GM12878 (cell line): ENCODE data around the gene KLF6.

Experiments used
- ASH2L ChIP-seq: fragments of 300-600, 200-600 bp; sonication (generic); IDR thresholded peaks from 2 replicates; pipeline ENCODE4 v1.6.1; 2017; ENCODE audit warnings: low read depth, mild to moderate bottlenecking, borderline replicate concordance
- ATF7 ChIP-seq: fragments of 450-650 bp; IDR thresholded peaks from 2 replicates; pipeline ENCODE4 v1.6.1; 2016; ENCODE audit warnings: low read depth, mild to moderate bottlenecking
- BCL11A ChIP-seq: IDR thresholded peaks from 2 replicates; pipeline ENCODE4 v1.6.1; 2011; ENCODE audit warnings: low read depth, low read length
- BHLHE40 ChIP-seq, 2 experiments: fragments of 450-650 bp in 1 of 2; IDR thresholded peaks; 2 replicates each; pipeline ENCODE4 v1.6.1; 2011 to 2017; ENCODE audit warnings: low read depth in 2 of 2, borderline replicate concordance in 1 of 2, improper control_type of control experiment in 1 of 2, low read length in 1 of 2, mild to moderate bottlenecking in 1 of 2
- CTCF ChIP-seq, 3 experiments: IDR thresholded peaks in 2 of 3; conservative IDR thresholded peaks in 1 of 3; 2 replicates each; pipeline ENCODE4 v1.5.1; 2011; ENCODE audit warnings: low read depth in 3 of 3, low read length in 3 of 3, mild to moderate bottlenecking in 3 of 3, control low read depth in 2 of 3, moderate library complexity in 2 of 3, inconsistent platforms in 1 of 3, mixed read lengths in 1 of 3; ENCODE audit not compliant: control insufficient read depth in 2 of 3, insufficient read depth in 1 of 3; ENCODE audit errors: extremely low read depth in 1 of 3
- E2F8 ChIP-seq: fragments of 450-650 bp; IDR thresholded peaks from 2 replicates; pipeline ENCODE4 v1.6.1; 2018; ENCODE audit warnings: mild to moderate bottlenecking, low read depth, moderate library complexity; ENCODE audit not compliant: partially characterized antibody
- EGR1 ChIP-seq, 2 experiments: IDR thresholded peaks; 1 replicate in 1 of 2; 2 replicates in 1 of 2; pipeline ENCODE4 v1.6.1; 2011 to 2012; ENCODE audit warnings: low read depth in 2 of 2, low read length in 2 of 2, borderline replicate concordance in 1 of 2, mild to moderate bottlenecking in 1 of 2, moderate library complexity in 1 of 2
- EZH2 ChIP-seq: IDR thresholded peaks from 2 replicates; pipeline ENCODE4 v1.6.1; 2012; ENCODE audit warnings: low read depth, mild to moderate bottlenecking, control low read depth, inconsistent platforms, low read length, borderline replicate concordance; ENCODE audit not compliant: control insufficient read depth
- FOXM1 ChIP-seq: IDR thresholded peaks from 2 replicates; pipeline ENCODE4 v1.6.1; 2012; ENCODE audit warnings: low read depth, mild to moderate bottlenecking, inconsistent platforms, low read length, moderate library complexity
- HDAC6 ChIP-seq: fragments of 200-600 bp; sonication (generic); IDR thresholded peaks from one replicate; pipeline ENCODE4 v1.8.0; 2017; ENCODE audit warnings: antibody characterized with exemption; ENCODE audit not compliant: unreplicated experiment
- NBN ChIP-seq: fragments of 450-650 bp; IDR thresholded peaks from 2 replicates; pipeline ENCODE4 v1.6.1; 2016
- POLR2A ChIP-seq: IDR thresholded peaks from 2 replicates; pipeline ENCODE4 v1.6.1; 2011; ENCODE audit warnings: low read depth, mild to moderate bottlenecking, low read length
- POLR2AphosphoS5 ChIP-seq: IDR thresholded peaks from 2 replicates; pipeline ENCODE4 v1.6.1; 2011; ENCODE audit warnings: mild to moderate bottlenecking, low read length, inconsistent platforms
- SREBF2 ChIP-seq: IDR thresholded peaks from 2 replicates; pipeline ENCODE4 v1.6.1; 2012; ENCODE audit warnings: mild to moderate bottlenecking, low read length

DNA sequence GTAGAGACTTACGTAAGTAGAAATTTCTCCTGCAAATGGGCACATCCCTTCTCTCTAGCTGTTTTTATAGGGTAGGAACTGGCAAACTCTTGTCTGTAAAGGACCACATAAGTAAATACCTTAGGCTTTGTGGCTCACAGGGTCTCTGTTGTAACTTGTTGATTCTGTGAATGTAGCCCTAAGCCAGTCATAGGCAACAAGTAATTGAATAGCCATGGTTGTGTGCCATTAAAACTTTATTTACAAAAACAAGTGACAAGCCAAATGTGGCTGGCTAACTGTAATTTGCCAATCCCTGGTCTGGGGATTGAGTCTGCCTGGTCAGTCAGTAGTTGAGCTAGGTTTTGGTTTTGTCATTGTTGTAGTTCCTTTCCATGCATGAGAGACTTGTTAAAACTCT is 5.3 kb upstream of the KLF6 start:
- no peak for TF ChIP-seq BHLHE40 (IDR thresholded peaks at IDR 0.05; ENCODE audit: borderline replicate concordance in 1 of 2, low read depth in 2 of 2, low read length in 1 of 2)
- TF ChIP-seq HDAC6, result no peak
- no peak for TF ChIP-seq CTCF (IDR thresholded peaks at IDR 0.05 in 2 of 3, conservative IDR thresholded peaks at IDR 0.05 in 1 of 3; ENCODE audit: control insufficient read depth in 2 of 3, extremely low read depth in 1 of 3, insufficient read depth in 1 of 3, low read depth in 3 of 3, low read length in 3 of 3)
- no peak for TF ChIP-seq POLR2A
- no peak for TF ChIP-seq EGR1 (IDR thresholded peaks at IDR 0.05; ENCODE audit: borderline replicate concordance in 1 of 2, low read depth in 2 of 2, low read length in 2 of 2)
- no peak for TF ChIP-seq EZH2
- no peak for TF ChIP-seq E2F8
- no peak for TF ChIP-seq ASH2L
- no peak for TF ChIP-seq POLR2AphosphoS5
- no peak for TF ChIP-seq NBN
- no peak for TF ChIP-seq BCL11A
- no peak for TF ChIP-seq SREBF2
- no peak for TF ChIP-seq ATF7
- no peak for TF ChIP-seq FOXM1
